ENCODE data around the gene BOD1L1. TPM values are rescaled to one million over a fixed set of nuclear protein-coding genes. Genes with fewer than 3 reads are reported as not detected.
"Not testable (repeated sequence)": the region's sequence is repeated elsewhere in the genome, so short reads cannot be mapped to it uniquely, and the experiment has no call there.

Gene BOD1L1
- total RNA-seq, 2 donors from 2014 or later, result 28.6 to 31.9 TPM

DNA sequence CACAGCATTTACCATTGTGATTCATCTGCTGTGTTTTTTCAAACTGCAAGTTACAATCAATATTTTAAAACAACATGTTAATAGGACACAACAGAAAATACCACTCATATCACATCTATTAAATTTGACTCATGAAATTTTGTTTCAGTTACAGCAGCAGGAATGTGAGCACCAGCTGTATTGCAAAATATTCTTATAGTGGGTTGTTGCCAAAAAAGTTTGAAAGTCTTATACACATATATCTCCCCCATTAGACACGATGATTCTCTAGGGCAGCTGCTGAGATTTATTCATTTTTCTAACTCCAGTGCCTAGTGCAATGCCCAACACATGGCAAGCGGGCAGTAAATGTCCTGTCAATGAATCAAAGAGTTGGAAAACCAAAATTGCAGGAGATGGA lies 56.6 kb downstream of the BOD1L1 start:
- DNase-seq (no peak), ATAC-seq (no peak)
- intact Hi-C loops (cut with DNase I, micrococcal nuclease), result no loop called here

DNA sequence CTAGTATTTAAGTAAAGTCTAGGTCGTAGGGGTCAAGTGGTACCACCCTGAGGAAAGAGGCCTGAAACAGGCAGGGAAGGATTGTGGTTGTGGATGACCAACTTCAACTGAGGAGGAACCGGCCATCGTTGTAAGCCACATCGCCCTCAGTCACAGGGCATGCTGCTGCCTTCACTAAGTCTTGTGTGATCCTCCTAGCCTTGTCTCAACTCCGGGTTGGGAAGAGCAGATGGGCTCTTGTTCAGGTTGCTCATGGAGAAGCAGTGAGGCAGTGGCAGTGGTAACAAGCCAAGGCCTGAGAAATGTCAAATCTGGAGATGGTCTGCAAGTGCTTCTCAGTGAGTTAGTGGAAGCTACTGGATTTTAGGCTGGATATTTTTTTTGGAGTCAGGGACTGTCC lies 60.4 kb downstream of the BOD1L1 start:
- ATAC-seq, result no peak
- intact Hi-C loops (cut with DNase I, micrococcal nuclease), result no loop called here
- no peak for DNase-seq

DNA sequence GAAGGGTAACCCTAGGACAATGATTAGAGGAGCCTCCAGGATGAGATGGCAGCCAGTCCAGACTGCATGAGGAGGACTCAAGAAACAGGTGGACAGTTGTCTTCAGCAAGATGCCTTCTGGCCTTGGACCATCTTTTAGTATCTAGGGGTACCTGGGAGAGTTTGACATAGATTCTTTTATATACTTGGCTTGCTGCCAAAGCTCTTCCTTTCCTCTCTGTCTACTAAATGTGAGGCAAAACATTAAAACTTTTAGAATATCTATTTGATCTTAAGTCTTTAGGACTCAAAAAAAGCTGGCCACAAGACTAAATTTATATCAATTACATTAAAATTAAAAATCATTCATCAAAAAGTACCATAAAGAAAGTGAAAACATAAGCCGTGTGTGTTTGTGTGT lies 64.6 kb downstream of the BOD1L1 start:
- no peak for DNase-seq
- no peak for ATAC-seq
- intact Hi-C loops (cut with DNase I, micrococcal nuclease), result no loop called here

DNA sequence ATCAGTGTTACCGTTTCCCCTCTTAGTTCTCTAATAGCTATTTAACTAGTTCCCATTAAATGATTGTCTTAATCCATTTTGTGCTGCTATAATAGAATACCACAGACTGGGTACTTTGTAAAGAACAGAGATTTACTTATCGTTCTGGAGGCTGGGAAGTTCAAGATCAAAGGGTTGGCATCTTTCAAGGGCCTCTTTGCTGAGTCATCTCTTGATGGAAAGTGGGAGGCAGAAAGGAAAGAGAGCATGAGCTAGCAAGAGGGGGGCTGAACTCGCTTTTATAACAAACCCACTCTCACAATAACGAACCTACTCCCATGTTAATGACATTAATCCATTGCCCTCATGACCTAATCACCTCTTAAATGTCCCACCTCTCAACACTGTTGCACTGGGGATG lies 65.9 kb downstream of the BOD1L1 start:
- intact Hi-C loops (cut with DNase I, micrococcal nuclease), result no loop called here
- ATAC-seq (no peak), DNase-seq (no peak)

DNA sequence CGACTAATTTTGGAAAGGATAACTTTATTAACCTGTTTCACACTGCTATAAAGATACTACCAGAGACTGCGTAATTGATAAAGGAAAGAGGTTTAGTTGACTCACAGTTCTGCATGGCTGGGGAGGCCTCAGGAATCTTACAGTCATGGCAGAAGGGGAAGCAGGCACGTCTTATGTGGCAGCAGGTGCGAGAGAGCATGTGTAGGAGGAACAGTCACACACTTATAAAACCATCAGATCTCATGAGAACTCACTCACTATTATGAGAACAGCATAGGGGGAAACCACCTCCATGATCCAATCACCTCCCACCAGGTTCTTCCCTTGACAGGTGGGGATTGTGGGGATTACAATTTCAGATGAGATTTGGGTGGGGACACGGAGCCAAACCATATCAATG lies 67.4 kb downstream of the BOD1L1 start:
- DNase-seq; ATAC-seq; intact Hi-C loops (cut with DNase I, micrococcal nuclease): not testable (repeated sequence)

DNA sequence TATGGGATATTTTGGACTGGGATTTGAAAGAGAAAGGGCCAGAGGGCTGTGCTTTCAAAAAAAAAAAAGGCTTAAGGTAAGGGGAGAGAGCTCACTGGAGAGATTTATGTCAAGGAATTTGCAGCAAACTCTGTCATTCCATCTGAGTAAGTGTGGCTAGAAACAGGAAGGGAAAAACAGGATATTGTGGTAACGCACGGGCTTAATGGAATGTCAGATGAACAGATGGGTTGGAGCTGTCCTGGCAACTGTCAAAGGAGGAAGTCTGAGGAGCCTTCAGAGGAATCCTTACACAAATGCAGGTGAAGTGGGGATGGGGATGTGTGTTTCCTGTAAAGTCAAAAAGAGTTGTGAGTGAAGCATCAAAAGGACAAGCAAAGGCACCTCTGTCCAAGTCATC lies 68.1 kb downstream of the BOD1L1 start:
- intact Hi-C loops (cut with DNase I, micrococcal nuclease), result loop anchor here in 1 of 2 donors (10.0 kb wide), 1 partner anchor 825 kb away; no protein-coding TSS in a partner anchor
- no peak for DNase-seq
- no peak for ATAC-seq

DNA sequence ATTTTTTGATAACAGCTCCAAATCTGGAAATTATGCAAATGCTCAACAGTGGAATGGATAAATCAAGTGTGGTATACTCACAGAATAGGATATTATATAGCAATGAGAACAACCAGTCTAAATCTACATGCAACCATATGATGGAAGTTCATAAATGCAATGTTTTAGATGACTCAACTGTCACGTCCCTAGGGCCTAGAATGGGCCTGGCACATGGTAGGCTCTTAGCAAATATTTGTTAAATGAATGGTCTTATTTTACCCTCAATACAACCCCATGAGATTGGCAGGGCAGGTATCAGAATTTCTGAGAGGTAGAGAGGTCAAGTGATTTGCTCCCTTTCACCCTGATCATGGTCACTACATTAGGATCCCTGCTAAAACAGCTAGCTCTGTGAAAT lies 68.6 kb downstream of the BOD1L1 start:
- intact Hi-C loops (cut with DNase I, micrococcal nuclease), result loop anchor here in 1 of 2 donors (10.0 kb wide), 1 partner anchor 824 kb away; no protein-coding TSS in a partner anchor
- DNase-seq (no peak), ATAC-seq (no peak)

DNA sequence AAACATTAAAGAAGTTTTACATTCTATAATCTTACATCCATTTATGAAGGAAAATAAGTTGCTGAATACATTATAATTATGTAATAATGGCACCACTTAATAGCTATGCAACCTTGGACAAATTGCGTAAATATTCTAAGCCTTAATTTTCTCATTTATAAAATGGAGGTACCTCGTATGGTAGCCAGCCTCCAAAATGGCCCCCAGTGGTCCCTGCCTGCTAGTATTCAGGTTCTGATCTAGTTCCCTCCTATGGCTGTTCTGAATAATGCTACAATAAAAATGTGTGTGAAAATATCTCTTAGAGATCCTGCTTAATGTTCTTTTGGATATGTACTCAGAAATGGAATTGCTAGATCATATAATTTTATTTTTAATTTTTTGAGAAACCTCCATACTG lies 72.2 kb downstream of the BOD1L1 start:
- no peak for DNase-seq
- intact Hi-C loops (cut with DNase I, micrococcal nuclease), result loop anchor here in 1 of 2 donors (10.0 kb wide), 1 partner anchor 821 kb away; no protein-coding TSS in a partner anchor

DNA sequence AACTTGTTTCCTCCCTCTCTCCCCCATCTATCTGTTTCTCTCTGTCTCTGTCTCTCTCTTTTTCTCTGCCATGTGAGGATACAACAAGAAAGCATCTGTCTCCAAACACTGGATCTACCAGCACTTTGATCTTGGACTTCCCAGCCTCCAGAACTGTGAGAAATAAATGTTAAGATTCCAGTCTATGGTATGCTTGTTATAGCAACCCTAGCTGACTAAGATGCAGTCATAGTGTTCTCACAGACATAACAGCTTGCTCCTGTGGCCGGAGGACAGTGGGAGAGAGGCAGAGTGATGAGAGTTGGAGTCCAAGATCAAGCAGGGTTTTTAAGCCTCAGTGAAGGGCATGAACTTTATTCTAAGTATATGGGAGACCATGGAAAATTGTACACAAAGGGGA lies 74.4 kb downstream of the BOD1L1 start:
- intact Hi-C loops (cut with DNase I, micrococcal nuclease), result loop anchor here in 1 of 2 donors (10.0 kb wide), 1 partner anchor 818 kb away; no protein-coding TSS in a partner anchor
- DNase-seq, result no peak
- no peak for ATAC-seq

More for the DNA sequence above, 72.2 kb downstream of the BOD1L1 start:
- ATAC-seq, result no peak

DNA sequence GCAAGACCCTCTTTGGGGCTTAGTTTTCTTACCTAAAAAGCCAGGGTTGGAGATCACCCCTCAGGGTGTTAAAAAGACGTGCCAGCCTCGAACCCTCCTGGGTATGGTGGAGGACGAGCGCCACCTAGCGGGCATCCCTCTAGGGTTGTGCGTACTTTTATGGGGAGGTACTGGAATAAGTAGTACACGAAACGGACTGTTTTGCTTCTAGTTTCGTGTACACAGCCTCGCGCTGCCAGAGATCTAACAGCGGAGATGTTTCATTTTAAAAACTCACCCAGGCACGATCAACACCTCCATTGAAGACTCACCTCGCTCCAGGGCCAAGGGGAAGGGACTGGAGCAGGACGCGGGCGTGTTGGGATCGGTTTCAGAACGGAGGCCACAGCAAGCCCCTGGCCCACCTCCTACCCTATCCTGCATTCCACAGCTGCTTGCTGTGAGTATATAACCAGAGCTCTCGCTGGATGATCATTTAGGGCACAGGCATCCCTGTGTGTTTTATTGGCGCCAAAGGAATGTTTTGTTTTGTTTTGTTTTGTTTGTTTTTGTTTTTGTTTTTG lies 78.5 kb downstream of the BOD1L1 start:
- DNase-seq (peak; percentile 75 to 93), ATAC-seq (peak; percentile 58)
- intact Hi-C loops (cut with DNase I, micrococcal nuclease), result loop anchor here (2.0 to 10.0 kb wide), 3 partner anchors 64 to 696 kb away; partner anchors contain the start of gene RAB28 (in 1 of the 2)

DNA sequence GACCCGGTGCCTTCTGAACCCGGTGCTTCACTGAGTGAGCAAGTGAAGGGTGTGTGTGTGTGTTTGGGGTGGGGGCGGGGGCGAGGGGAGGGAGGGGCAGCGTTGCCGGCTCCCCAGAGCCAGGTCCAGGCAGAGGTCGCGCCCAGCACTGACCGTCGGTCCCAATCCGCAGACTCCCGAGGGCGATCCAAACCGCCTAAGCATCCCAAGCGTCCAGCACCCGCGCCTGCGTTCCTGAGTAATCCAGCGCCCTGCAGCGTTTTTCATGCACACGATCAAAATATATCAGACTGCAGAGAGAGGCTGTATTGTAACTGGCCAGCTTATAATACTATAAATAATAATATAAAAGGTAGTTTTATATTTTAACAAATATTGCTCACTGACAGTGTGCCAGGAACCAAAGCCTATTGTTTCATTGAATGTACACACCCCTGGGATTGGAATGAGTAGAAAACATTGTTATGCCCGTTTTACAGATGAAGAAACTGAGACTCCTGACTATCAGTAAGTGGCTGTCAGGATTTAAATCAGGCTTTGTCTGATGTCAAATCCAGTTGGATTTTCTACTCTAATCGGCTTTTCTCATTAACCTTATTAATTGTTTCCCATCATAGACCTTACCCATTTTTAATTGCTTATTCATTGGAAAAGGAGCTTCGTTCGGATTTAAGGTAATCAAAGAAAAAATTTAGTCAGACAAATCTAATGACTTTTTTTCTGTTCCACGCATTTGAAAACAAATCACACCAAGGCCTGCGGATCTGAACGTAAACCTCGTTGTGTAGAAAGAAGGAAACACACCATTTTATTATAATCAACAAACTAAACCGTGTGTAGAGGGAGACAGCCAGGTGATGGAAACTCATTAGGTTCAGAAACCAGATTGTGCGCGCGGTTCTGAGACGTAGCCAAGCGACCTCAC lies 79.2 kb downstream of the BOD1L1 start:
- intact Hi-C loops (cut with DNase I, micrococcal nuclease), result loop anchor here (2.0 to 10.0 kb wide), 3 partner anchors 64 to 696 kb away; partner anchors contain the start of gene RAB28 (in 1 of the 2)
- no peak for ATAC-seq
- no peak for DNase-seq

DNA sequence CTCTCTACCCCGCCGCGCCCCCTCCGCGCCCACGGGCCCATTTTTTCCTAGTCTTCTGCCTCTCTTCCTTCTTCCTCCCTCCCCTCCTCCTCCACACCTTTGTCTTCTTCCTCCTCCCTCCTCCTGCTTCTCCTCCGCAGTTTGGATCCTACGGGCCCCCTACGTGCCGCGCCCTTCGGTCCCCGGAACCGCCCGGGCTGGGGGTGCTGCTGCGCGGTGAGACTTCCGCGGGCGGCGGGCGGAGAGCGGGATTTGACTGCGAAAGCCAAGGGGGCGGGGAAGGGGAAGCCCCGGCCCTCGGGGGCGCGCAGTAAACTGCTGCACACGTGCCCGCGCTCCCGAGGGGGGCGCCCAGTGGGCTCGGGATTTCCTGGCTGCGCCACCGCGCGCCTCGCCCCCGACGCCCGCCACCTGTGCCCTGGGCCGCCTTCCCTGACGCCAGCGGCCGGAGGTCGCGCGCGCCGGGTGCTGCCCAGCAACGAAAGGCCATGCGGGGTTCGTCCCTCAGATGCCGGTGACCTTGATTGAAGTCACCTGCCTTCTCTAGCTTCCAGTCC lies 80.0 kb downstream of the BOD1L1 start:
- ATAC-seq, result peak; percentile 4
- DNase-seq, result peak in 1 of 2 donors; percentile 30
- intact Hi-C loops (cut with DNase I, micrococcal nuclease), result loop anchor here (2.0 to 10.0 kb wide), 3 partner anchors 63 to 695 kb away; partner anchors contain the start of gene RAB28 (in 1 of the 2)

DNA sequence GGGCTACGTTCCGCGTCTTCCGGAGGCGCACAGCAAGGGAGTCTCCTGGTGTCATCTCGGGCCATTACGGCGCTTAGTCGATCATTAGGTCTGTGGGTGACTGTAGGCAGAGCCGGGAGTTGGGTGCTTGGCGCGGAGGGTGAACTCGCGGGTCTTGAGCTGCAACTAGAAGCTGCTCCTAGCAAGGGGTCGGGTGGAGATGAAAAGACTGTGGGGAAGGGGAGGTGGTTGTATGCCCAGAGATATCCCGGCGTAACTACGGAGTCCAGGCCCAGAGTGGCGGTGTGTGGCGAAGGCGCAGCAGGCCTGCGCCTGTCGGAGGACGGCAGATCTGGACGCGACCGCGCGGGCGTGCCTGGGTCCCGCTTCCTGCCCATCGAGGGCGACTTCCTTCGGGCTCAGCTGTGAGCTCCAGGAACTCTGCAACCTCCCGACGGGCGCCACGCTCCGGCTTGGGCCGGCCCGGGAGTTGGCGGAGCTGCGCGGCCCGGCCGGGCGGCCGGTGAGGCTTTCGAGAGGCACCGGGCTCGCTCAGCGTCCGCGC lies 80.5 kb downstream of the BOD1L1 start:
- peak; percentile 42 for ATAC-seq
- intact Hi-C loops (cut with DNase I, micrococcal nuclease), result loop anchor here (10.0 kb wide), 2 partner anchors 62 to 692 kb away; partner anchors contain the start of gene RAB28 (in 1 of the 2)
- DNase-seq, result peak in 1 of 2 donors; percentile 50

DNA sequence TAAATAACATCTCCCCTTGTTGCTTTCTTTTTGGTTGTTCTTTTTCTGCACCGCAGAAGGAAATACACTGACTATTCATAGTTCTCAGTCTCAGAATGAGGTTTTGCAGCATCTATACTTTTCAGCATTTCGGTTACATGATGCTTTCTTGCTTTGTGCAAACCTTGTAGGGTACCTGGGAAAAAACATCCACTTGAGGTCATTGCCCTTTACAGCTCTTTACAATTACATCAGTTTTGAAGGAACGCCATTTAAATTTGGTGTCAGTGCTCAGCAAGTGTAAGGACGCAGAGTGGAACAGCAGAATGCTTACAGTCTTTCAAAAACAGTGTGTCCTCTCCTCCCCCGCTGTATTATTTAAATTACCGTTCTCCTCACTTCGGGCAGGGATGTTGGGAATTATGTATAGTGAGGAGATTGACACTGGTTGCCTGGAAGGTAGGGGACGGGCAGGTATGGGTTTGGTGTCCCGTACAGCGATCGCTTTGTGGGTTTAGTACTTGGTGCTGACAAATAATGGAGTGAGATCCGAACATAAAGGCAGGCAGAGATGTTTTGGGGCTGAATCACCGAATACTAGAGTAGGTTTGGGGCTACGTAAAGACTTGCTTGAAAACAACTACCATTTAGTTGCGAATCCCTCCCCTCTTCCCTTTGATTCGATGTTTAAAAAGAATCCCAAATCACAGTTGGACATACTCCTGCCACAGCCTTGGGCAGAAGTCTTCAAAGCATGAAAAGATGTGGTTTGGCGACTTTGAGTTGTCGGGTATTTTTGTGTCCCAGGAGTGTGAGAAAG lies 81.2 kb downstream of the BOD1L1 start:
- intact Hi-C loops (cut with DNase I, micrococcal nuclease), result loop anchor here (10.0 kb wide), 2 partner anchors 62 to 692 kb away; partner anchors contain the start of gene RAB28 (in 1 of the 2)
- ATAC-seq (no peak), DNase-seq (no peak)

DNA sequence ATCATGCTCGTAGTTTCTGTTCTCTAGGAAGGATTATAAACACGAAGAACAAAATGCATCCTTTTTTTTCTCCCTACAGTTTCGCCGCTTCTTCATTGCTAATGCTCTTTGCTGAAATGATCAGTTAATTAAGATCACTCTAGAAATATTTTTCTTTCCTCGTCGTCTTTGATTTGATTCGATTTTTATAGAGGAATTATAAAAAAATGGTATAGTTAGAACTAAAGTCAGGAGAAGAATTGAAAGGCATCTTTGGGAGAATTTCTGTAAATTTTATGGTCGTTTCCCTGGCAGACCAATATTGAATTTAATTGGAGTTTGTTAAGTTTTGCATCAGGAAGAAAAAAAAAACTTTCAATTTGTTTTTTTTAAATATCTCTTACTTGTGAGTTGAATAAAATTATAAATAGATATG lies 82.1 kb downstream of the BOD1L1 start:
- intact Hi-C loops (cut with DNase I, micrococcal nuclease), result loop anchor here (10.0 kb wide), 2 partner anchors 61 to 691 kb away; partner anchors contain the start of gene RAB28 (in 1 of the 2)
- ATAC-seq (no peak), DNase-seq (no peak)

DNA sequence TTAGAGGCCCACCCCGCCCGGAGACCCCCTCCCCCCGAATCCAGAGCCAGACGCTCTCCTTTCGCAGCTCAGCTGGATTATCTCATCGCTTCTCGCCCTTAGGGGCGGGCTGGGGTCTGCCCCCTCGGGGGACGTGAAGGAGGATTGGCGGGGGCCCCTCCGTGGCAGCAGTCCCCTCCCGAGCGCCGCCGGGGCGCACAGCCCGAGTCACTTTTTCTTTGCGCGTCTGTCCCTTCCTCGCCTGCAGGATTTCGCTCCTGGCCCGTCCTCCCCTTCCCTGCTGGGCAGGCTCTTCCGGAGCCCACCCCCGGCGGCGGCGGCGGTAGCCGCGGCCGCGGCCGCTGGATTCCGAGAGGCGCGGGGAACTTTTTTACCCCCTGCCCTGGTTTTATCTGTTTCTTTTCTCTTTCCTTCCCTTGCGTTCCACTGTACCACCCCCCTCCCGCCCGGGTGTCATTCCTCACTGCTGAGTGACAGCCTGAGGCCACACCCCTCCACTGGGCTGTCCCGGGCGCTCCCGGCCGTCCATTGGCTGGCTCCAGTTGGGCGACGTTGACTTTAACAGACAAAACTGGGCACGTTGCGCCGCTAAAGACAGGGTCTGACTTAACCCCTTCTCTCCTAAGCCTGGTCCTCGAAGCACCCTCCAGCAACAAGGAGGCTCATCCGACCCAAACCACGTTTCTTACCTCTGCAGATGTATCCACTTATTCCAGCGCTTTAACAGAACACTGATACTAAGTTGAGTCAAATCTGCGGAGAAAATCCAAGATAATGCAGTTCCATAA lies 82.7 kb downstream of the BOD1L1 start:
- peak; percentile 84 to 89 for DNase-seq
- ATAC-seq, result peak; percentile 84
- intact Hi-C loops (cut with DNase I, micrococcal nuclease), result loop anchor here (10.0 kb wide), 2 partner anchors 60 to 690 kb away; partner anchors contain the start of gene RAB28 (in 1 of the 2)

Measured in left colon (tissue), 2 donors.